Measurements from ENCODE around the gene ICOS.

- no peak for TF ChIP-seq CTCF (conservative IDR thresholded peaks at IDR 0.05 in 1 of 2, IDR thresholded peaks at IDR 0.05 in 1 of 2; ENCODE audit: extremely low read depth in 1 of 2, insufficient read depth in 1 of 2, low read depth in 1 of 2, low read length in 2 of 2)
- no peak for TF ChIP-seq EZH2 (IDR thresholded peaks at IDR 0.05; ENCODE audit: borderline replicate concordance, low read length)
Observed at GRCh38 chr2:203975912-203976311, 39.3 kb downstream of the ICOS start.

Measured in mammary epithelial cell (primary cell).